ENCODE results near the gene CENPB.

Gene CENPB

DNA sequence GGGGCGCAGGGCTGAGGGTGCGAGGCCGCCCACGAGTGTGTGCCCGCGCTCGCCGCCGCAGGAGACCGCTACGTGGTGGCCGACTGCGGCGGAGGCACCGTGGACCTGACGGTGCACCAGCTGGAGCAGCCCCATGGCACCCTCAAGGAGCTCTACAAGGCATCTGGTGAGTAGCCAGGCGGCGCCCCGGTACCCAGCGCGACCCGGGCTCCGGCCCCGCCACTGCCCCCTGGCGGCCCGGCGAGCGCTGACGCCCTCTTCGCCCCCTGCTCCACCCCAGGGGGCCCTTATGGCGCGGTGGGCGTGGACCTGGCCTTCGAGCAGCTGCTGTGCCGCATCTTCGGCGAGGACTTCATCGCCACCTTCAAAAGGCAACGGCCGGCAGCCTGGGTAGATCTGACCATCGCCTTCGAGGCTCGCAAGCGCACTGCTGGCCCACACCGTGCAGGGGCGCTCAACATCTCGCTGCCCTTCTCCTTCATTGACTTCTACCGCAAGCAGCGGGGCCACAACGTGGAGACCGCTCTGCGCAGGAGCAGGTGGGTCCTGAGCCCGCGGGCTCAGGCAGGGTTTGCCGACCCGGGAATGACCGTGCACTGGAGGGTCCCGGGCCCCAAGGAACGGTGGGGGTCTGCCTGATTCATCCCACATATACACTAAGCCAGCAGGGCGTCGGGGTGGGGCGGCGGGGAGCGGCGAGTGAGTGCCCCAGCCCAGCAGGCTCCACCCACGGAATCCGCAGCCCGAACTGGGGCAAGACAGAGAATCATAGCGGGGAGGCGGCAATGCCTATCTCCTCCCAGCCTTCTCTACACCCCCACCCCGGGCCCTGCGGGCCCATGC lies 36.6 kb downstream of the CENPB start:
- DNase-seq (ENCODE audit: low read depth, low spot score): no peak

GRCh38 chr20:3749087-3749688 lies 37.4 kb downstream of the CENPB start:
- no peak for DNase-seq (ENCODE audit: low read depth, low spot score)

DNA sequence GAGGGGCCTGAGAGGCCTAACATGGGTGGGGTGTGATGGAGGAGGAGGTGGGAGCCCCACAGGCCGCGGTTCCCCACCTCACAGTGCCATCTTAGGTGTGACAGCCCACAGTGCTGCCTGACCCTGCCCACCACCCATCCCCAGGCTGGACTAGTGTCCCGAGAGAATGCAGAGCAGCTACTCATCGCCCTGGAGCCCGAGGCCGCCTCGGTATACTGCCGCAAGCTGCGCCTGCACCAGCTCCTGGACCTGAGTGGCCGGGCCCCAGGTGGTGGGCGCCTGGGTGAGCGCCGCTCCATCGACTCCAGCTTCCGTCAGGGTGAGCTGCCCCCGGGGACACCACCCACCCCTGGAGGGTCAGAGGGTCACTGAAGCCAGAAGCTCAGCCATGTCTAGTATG lies 38.5 kb downstream of the CENPB start:
- no peak for DNase-seq (ENCODE audit: low read depth, low spot score)

DNA sequence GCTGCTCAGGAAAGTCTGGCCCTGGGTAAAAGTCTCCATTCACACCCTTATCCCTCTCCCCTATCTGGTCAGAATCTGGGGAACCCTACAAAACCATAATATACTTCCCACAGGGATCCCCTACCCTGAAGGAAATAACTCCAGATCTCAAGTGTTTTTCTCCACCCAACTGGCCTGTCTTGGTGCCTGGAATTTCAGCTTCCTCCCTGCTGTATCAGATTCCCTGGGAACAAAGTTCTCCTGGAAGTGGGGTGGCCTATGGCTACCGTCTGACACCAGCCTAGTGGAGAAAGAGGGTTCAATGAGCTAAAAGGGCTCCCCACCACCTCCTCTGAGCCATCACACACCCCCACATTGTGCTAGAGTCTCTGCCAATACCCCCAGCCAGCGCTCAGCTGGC lies 39.1 kb downstream of the CENPB start:
- DNase-seq (ENCODE audit: low read depth, low spot score): no peak

DNA sequence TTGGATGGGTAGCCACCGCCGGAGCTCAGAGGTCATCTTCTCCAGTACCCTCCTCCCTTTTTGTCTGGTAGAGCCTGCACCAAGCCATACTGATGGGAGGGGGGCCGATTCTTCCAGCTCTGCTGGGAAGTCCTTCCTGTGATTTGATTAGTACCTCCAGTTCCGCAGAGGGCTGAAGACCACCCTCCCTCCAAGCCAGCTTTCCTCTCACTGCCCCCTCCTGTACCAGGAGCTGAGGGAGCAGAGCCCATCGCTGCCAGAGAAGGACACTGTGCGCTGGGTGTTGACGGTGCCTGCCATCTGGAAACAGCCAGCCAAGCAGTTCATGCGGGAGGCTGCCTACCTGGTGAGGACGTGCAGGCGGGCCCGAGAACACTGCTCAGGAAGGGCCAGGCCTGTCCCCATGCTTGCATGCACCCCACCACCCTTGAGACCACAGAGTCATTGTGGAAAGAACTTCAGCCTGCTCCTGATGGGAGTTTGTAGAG lies 40.8 kb downstream of the CENPB start:
- DNase-seq (ENCODE audit: low read depth, low spot score): no peak

GRCh38 chr20:3744806-3745685 lies 41.5 kb downstream of the CENPB start:
- DNase-seq (ENCODE audit: low read depth, low spot score): no peak

- DNase-seq (ENCODE audit: low read depth, low spot score): no peak
Measured at GRCh38 chr20:3744037-3744436, 42.5 kb downstream of the CENPB start.

DNA sequence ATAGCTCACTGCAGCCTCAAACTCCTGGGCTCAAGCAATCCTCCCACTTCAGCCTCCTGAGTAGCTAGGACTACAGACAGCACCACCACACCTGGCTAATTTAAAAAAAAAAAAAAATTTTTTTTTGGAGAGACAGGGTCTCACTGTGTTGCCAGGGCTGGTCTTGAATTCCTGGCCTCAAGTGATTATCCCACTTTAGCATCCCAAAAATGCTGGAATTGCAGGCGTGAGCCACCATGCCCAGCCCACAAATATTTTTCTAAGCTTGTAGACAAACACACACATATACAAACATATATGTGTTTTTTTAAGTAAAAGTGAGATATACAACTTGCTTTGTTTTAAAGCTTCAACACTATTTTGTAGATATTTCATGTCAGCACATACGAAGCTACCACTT lies 43.3 kb downstream of the CENPB start:
- no peak for DNase-seq (ENCODE audit: low read depth, low spot score)

DNA sequence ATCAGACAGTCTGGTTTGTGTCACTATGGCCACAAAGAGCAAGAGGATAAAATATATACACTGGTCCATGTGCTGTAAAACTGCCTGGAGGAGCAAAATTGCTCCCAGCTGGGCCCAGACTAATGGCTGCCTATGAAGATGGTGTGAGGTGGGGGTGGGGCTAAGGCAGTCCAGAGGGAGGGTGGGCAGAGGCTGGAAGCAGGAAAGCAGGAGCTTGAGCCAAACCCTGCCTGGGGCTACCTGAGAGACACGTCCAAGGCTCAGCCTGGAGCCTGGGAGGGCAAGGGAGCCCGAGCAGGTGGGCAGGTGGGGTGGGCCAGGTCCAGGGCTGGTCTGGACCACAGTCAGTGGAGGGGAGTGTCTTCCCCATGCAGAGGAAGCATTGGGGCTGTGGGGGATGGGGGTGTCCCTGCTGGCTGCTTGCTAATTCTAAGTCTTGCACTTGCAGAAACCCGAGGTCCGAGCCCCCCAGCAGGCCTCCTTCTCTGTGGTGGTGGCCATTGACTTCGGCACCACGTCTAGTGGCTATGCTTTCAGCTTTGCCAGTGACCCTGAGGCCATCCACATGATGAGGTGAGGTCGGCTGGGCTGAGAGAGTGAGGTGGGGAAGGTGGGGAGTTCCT lies 44.6 kb downstream of the CENPB start:
- no peak for DNase-seq (ENCODE audit: low read depth, low spot score)

DNA sequence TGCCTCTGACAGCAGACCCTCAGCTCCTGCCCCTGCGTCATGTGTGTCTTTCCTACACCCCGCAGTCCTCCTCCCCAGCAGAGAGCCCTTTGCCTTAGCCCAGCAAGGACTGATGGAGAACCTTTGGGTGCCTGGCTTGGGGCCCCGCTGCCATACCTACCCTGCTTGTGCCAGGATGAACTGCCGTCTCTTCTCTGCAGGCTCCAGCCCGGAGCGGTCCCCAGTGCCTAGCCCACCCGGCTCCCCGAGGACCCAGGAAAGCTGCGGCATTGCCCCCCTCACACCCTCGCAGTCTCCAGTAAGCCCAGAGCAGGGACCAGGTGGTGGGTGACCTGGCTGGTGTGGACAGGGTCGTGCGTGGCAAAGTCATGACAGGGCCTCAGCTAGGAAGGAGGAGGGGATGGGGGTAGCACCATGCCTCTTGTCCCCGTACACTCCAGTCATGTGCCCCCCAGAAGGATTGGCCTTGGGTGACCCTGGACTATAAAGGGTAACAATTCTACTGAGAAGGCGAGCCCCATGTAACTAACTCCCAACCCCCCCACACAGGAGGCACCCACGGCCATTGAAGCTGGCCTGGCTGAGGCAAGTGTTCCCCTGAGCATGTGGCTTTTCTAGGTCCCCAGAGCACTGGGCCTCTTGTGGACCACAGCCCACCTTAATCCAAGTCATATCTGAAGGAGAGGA lies 45.8 kb downstream of the CENPB start:
- no peak for DNase-seq (ENCODE audit: low read depth, low spot score)

DNA sequence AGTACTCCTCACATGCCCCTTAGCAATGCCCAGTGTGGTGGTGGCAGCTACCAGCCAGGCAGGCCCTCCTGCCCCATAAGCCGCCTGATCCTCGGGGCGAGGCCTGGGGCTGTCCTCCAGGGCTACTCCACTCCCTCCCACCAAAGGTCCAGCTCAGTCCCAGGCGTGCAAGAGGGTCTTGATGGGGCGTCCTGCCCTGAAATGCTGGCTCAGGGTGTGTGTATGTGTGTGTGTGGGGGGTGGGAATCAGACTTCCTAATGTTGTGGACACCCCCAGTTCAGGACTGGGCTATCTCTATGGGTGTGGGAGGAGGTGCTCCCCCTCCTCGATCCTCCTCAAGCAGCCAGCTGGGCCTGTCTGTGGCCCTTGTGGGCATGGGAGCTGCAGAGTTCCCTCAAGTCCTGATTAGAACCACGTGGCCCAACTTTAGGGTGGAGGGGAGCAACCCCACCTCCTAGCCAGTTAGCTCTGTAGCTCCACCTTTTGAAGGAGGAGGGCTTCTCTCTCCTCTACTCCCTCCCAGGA lies 46.6 kb downstream of the CENPB start:
- DNase-seq (ENCODE audit: low read depth, low spot score): no peak

- no peak for DNase-seq (ENCODE audit: low read depth, low spot score)
Measured at GRCh38 chr20:3739054-3739925, 47.2 kb downstream of the CENPB start.

GRCh38 chr20:3738111-3739053 lies 48.2 kb downstream of the CENPB start:
- no peak for DNase-seq (ENCODE audit: low read depth, low spot score)

- DNase-seq (ENCODE audit: low read depth, low spot score): no peak
Measured at GRCh38 chr20:3735768-3736167, 50.8 kb downstream of the CENPB start.

GRCh38 chr20:3734111-3734843 lies 52.3 kb downstream of the CENPB start:
- no peak for DNase-seq (ENCODE audit: low read depth, low spot score)

Measured in iPS DF 19.7 (cell line).